NK-92 treated with Interleukin-12 subunit alpha and Interleukin-12 subunit beta, amount 100 ng/mL, for 24 hours (cell line): Measurements from ENCODE around the gene UBE2K.
"Not testable (repeated sequence)": the region's sequence is repeated elsewhere in the genome, so short reads cannot be mapped to it uniquely, and the experiment has no call there.

ENCODE experiments used
- DNase-seq: peaks from one replicate; lab custom pipeline; 2025; lab: John Stamatoyannopoulos, UW

The UBE2K gene

GRCh38 chr4:39808231-39808749 is 110.4 kb downstream of the UBE2K start:
- no peak for DNase-seq

GRCh38 chr4:39812500-39812899 is 114.6 kb downstream of the UBE2K start:
- DNase-seq, result no peak

GRCh38 chr4:39813033-39813432 is 115.1 kb downstream of the UBE2K start:
- not testable (repeated sequence) for DNase-seq

GRCh38 chr4:39813761-39814160 is 115.8 kb downstream of the UBE2K start:
- not testable (repeated sequence) for DNase-seq

GRCh38 chr4:39814403-39815185 is 116.7 kb downstream of the UBE2K start:
- DNase-seq, result no peak

- DNase-seq, result no peak
Observed at GRCh38 chr4:39818646-39819045, 120.7 kb downstream of the UBE2K start.

- no peak for DNase-seq
Observed at GRCh38 chr4:39820186-39820585, 122.2 kb downstream of the UBE2K start.

GRCh38 chr4:39821951-39822350 is 124.0 kb downstream of the UBE2K start:
- no peak for DNase-seq

- no peak for DNase-seq
Observed at GRCh38 chr4:39822662-39823061, 124.7 kb downstream of the UBE2K start.

GRCh38 chr4:39823191-39823590 is 125.3 kb downstream of the UBE2K start:
- DNase-seq, result no peak

- DNase-seq, result no peak
Observed at GRCh38 chr4:39825090-39825489, 127.2 kb downstream of the UBE2K start.

GRCh38 chr4:39825741-39826231 is 127.8 kb downstream of the UBE2K start:
- no peak for DNase-seq
